Prostate gland (tissue), 2 donors: ENCODE measurements around the gene MORN1. TPM values are rescaled to one million over a fixed set of nuclear protein-coding genes. Genes with fewer than 3 reads are reported as not detected.

Experiments used
- DNase-seq: peaks from one replicate; pipeline ENCODE4 v3.0.0-alpha.2; 2019; ENCODE audit warnings: low spot score
- H3K27ac ChIP-seq, 2 donors: fragments of 200-600 bp; sonication (generic); 2 replicates each; pipeline ENCODE4 v1.5.1; 2017 to 2019
- H3K27me3 ChIP-seq: fragments of 200-600 bp; sonication (generic); replicated peaks from 2 replicates; pipeline ENCODE4 v1.5.1; 2019; ENCODE audit not compliant: insufficient read depth
- H3K36me3 ChIP-seq, 2 donors: fragments of 200-600 bp; sonication (generic); 1 replicate in 1 of 2; 2 replicates in 1 of 2; pipeline versions ENCODE4 v1.5.1 to v1.8.1; 2017 to 2019
- H3K4me1 ChIP-seq: fragments of 200-600 bp; sonication (generic); replicated peaks from 2 replicates; pipeline ENCODE4 v1.5.1; 2019
- H3K4me3 ChIP-seq, 2 donors: fragments of 200-600 bp; sonication (generic); 2 replicates each; pipeline ENCODE4 v1.5.1; 2017 to 2019
- H3K9me3 ChIP-seq: fragments of 200-600 bp; sonication (generic); 2 replicates; pipeline ENCODE4 v1.5.1; 2017
- POLR2A ChIP-seq: fragments of 450-650 bp; IDR thresholded peaks from one replicate; pipeline ENCODE4 v1.6.1; 2016; ENCODE audit warnings: antibody characterized with exemption, mild to moderate bottlenecking
- POLR2AphosphoS5 ChIP-seq: sonication (generic); formaldehyde crosslinking; IDR thresholded peaks from one replicate; pipeline ENCODE4 v1.6.1; 2017; ENCODE audit warnings: antibody characterized with exemption
- WGBS: methylation state at CpG from one replicate; pipeline ENCODE4 v1.1.5; 2018; 5-methylcytosine and 5-hydroxymethylcytosine counted together
- intact Hi-C: fragments of 100-400 bp; cut with DNase I; formaldehyde crosslinking; loops from one replicate; pipeline ENCODE4 v1.14.2; 2022
- total RNA-seq, 2 donors: library from RNA; depleted of rRNA; stranded (reverse); fragments of >200 nt; gene quantifications; one replicate each; pipeline ENCODE4 v1.1.0, GENCODE V29; 2016
- TF ChIP-seq, protein P1 (sequence below), 4 experiments: fragments of 200-600 bp in 2 of 4; fragments of 450-650 bp in 2 of 4; sonication (generic) in 2 of 4; IDR thresholded peaks; 1 replicate in 3 of 4; 2 replicates in 1 of 4; pipeline ENCODE4 v1.5.1; 2016 to 2019; ENCODE audit warnings: antibody characterized with exemption in 4 of 4, mild to moderate bottlenecking in 2 of 4, moderate library complexity in 2 of 4

The MORN1 gene
- total RNA-seq, 2 donors from 2014 or later: 18.6 to 21.0 TPM

DNA sequence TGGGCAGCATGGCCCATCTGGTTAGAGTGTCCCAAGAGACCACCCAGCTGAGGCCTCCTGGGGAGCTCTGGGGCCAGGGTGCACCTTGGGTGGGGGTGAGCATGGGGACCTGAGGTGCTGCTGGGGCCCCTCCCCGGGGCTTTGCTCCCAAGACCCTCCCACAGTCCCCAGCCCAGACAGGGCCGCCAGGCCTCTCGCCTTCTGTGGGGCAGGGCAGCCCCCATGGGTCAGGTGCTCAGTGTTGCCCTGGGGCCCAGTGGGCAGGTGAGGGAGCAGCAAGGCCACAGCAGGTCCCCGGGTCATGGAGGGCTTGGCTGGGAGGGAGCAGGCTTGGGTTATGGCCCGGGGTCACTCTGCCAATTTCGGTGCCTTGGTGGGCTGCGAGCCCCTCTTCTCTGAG, 45.5 kb upstream of the MORN1 start:
- H3K27ac ChIP-seq: no peak overlapping the region
- intact Hi-C loops: no loop called here
- no peak overlapping the region for H3K4me3 ChIP-seq
- DNase-seq: no peak
- WGBS: 95% methylated on average over 7 of the region's 7 CpGs
- TF ChIP-seq POLR2A (no peak), POLR2AphosphoS5 (no peak)
- TF ChIP-seq, protein P1, sequence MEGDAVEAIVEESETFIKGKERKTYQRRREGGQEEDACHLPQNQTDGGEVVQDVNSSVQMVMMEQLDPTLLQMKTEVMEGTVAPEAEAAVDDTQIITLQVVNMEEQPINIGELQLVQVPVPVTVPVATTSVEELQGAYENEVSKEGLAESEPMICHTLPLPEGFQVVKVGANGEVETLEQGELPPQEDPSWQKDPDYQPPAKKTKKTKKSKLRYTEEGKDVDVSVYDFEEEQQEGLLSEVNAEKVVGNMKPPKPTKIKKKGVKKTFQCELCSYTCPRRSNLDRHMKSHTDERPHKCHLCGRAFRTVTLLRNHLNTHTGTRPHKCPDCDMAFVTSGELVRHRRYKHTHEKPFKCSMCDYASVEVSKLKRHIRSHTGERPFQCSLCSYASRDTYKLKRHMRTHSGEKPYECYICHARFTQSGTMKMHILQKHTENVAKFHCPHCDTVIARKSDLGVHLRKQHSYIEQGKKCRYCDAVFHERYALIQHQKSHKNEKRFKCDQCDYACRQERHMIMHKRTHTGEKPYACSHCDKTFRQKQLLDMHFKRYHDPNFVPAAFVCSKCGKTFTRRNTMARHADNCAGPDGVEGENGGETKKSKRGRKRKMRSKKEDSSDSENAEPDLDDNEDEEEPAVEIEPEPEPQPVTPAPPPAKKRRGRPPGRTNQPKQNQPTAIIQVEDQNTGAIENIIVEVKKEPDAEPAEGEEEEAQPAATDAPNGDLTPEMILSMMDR (IDR thresholded peaks at IDR 0.05): no peak
- H3K36me3 ChIP-seq: no peaks in the 10 kb centered on the region
- no peaks in the 10 kb centered on the region for H3K4me1 ChIP-seq
- H3K9me3 ChIP-seq: no peaks in the 10 kb centered on the region
- no peaks in the 10 kb centered on the region for H3K27me3 ChIP-seq

DNA sequence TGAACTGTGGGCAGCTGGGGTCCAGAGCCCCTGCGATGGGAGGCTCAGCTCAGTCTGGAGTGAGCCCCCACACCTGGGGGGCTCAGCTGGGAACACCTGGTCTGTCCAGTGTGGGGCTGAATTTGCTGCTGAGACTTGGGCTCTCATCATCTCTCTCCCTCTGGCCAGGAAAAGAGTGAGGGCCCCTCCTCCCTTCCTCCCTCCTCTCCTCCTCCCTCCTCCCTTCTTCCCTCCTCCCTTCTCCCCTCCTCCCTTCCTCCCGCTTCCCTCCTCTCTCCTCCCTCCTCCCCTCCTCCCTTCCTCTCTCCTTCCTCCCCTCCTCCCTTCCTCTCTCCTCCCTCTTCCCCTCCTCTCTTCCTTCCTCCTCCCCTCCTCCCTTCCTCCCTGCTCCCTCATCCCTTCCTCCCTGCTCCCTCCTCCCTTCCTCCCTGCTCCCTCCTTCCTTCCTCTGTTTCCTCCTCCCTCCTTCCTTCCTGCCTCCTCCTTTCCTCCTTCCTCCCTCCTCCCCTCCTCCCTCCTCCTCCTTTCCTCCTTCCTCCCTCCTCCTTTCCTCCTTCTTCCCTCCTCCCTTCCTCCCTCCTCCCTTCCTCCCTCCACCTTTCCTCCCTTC, 44.5 kb upstream of the MORN1 start:
- no peaks in the 10 kb centered on the region for H3K36me3 ChIP-seq
- no peak overlapping the region for H3K27ac ChIP-seq
- no peak overlapping the region for H3K4me3 ChIP-seq
- no peaks in the 10 kb centered on the region for H3K9me3 ChIP-seq
- DNase-seq: no peak
- WGBS: 85% methylated on average over 2 of the region's 2 CpGs
- no peak for TF ChIP-seq POLR2A
- TF ChIP-seq, protein P1 (IDR thresholded peaks at IDR 0.05): no peak
- no peak for TF ChIP-seq POLR2AphosphoS5
- intact Hi-C loops: no loop called here
- H3K4me1 ChIP-seq: no peaks in the 10 kb centered on the region
- H3K27me3 ChIP-seq: no peaks in the 10 kb centered on the region

DNA sequence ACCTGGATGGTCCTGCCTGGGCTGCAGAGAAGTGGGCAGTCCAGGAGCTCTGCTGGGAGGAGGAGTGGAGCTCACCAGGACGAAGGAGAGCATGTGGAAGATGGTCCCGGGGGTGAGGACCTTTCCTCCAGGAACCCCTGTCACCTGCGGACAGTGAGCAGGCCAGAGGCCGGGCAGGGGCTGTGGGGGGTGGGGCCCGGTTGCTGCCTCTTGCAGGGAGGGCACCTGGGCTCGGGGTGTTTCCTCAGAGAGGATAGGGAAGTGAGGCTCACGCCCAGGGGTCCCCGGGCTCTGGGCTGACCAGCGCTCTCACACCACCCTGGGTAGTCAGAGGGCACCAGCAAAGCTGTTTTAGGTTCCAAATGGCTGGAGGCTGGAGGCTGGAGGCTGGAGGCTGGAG, 43.7 kb upstream of the MORN1 start:
- Histone ChIP-seq H3K4me3 (no peak overlapping the region), H3K27me3 (no peaks in the 10 kb centered on the region)
- WGBS: 76% methylated on average over 9 of the region's 9 CpGs

DNA sequence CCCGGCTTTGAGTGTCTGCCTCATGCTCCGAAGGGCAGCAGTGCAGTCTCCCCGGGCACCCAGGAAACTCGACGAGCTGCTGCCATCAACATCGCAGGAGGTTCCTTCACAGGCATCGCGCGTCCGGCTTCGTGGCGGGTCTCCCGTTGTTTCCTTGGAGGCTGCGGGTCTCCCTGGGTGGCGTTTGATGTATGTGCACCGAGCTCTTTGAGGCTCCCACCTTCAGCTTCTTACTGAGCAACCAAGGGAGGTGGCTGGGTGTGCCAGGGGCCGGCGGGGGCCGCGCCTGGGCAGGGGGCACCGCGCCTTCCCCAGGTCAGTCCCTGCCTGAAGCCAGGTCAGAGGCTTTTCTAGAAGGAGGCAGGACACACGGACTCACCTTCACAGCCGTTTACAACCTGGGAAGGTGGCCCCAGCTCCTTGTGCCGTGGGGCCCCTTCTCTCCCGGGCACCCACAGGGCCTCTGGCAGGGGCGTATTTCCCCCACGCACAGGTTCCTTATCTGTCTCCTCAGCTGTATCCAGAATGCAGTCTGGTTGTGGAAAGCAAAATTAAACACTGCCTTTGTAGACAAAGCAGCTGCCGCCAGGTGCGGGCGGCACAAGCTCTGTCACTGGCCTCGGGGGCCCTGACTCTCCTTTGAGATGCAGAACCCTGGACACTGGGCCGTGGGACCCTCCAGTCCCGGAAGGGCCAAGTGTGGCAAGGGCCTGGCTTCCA, 42.7 kb upstream of the MORN1 start:
- TF ChIP-seq, protein P1 (IDR thresholded peaks at IDR 0.05): no peak
- TF ChIP-seq POLR2AphosphoS5 (no peak), POLR2A (no peak)
- Histone ChIP-seq H3K27ac (no peak overlapping the region), H3K27me3 (no peaks in the 10 kb centered on the region), H3K4me1 (no peaks in the 10 kb centered on the region), H3K36me3 (no peaks in the 10 kb centered on the region), H3K9me3 (no peaks in the 10 kb centered on the region), H3K4me3 (no peak overlapping the region)
- intact Hi-C loops: no loop called here
- WGBS: 74% methylated on average over 32 of the region's 34 CpGs
- DNase-seq: no peak

More for the DNA sequence above, 43.7 kb upstream of the MORN1 start:
- Histone ChIP-seq H3K27ac (no peak overlapping the region), H3K9me3 (no peaks in the 10 kb centered on the region), H3K4me1 (no peaks in the 10 kb centered on the region), H3K36me3 (no peaks in the 10 kb centered on the region)
- no peak for DNase-seq
- TF ChIP-seq, protein P1 (IDR thresholded peaks at IDR 0.05): no peak
- intact Hi-C loops: no loop called here

DNA sequence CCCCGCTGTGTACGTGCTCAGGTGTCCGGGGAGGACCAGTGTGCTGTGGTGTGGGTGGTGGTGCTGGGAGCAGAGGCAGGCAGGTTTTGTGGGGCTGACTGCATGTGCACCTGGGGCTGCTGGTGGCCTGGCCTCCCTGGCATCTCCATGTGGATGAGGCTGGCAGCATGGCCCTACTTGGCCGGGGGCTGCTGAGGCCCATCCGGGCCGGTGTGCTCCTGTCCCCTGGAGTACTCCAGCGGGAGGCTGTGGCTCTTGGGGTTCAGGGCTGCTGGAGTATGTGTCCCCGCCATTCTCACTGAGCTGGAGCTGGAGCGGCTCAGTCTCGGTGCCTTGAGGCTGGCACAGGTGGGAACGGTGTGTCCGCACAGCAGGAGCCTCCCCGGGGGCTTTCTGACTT, 41.8 kb upstream of the MORN1 start:
- WGBS: 82% methylated on average over 13 of the region's 13 CpGs
- Histone ChIP-seq H3K27me3 (no peaks in the 10 kb centered on the region), H3K4me1 (no peaks in the 10 kb centered on the region), H3K27ac (no peak overlapping the region), H3K36me3 (no peaks in the 10 kb centered on the region), H3K4me3 (no peak overlapping the region), H3K9me3 (no peaks in the 10 kb centered on the region)
- TF ChIP-seq POLR2A: no peak
- no peak for TF ChIP-seq POLR2AphosphoS5
- TF ChIP-seq, protein P1 (IDR thresholded peaks at IDR 0.05): no peak
- no peak for DNase-seq
- intact Hi-C loops: no loop called here
